MM.1S (cell line): Measurements from ENCODE around the gene CPN2.

Experiments
- EZH2 ChIP-seq: fragments of 300-600 bp; sonication (generic); optimal IDR thresholded peaks from 2 replicates; pipeline ENCODE3; 2017; ENCODE audit warnings: low read depth, mild to moderate bottlenecking, antibody characterized with exemption, low read length, mixed read lengths
- EZH2phosphoT487 ChIP-seq: fragments of 300-600 bp; sonication (generic); IDR thresholded peaks from 2 replicates; pipeline ENCODE4 v1.6.1; 2018; ENCODE audit warnings: antibody characterized with exemption, low read length
- TF ChIP-seq, protein P1 (sequence below): fragments of 300-600 bp; sonication (generic); IDR thresholded peaks from 2 replicates; pipeline ENCODE4 v1.5.1; 2016; ENCODE audit warnings: antibody characterized with exemption, low read length, mixed read lengths

DNA sequence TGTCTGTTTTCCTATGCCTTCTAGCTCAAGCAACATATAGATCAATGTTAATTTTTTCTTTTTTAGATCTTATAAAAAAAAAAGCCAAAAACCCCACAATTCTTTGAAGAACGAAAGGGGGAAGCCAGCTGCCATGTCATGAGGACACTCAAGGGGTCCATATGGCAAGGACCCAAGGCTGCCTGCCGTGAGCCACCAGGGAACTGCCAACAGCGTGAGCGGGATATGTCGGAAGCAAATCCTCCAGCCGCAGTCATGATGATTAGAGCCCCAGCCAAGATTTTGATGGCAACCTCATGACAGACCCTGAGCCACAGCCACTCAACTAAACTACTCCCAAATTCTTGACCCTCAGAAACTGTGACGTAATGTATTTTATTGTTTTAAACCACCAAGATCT, 41.4 kb upstream of the CPN2 start:
- TF ChIP-seq, protein P1, sequence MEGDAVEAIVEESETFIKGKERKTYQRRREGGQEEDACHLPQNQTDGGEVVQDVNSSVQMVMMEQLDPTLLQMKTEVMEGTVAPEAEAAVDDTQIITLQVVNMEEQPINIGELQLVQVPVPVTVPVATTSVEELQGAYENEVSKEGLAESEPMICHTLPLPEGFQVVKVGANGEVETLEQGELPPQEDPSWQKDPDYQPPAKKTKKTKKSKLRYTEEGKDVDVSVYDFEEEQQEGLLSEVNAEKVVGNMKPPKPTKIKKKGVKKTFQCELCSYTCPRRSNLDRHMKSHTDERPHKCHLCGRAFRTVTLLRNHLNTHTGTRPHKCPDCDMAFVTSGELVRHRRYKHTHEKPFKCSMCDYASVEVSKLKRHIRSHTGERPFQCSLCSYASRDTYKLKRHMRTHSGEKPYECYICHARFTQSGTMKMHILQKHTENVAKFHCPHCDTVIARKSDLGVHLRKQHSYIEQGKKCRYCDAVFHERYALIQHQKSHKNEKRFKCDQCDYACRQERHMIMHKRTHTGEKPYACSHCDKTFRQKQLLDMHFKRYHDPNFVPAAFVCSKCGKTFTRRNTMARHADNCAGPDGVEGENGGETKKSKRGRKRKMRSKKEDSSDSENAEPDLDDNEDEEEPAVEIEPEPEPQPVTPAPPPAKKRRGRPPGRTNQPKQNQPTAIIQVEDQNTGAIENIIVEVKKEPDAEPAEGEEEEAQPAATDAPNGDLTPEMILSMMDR, result no peak
- no peak for TF ChIP-seq EZH2
- TF ChIP-seq EZH2phosphoT487, result no peak
